Left lung (tissue), 10 donors: ENCODE data around the gene ZNF70. TPM values are rescaled to one million over a fixed set of nuclear protein-coding genes. Genes with fewer than 3 reads are reported as not detected.

ENCODE experiments used
- ATAC-seq: fragments of 200-7000 bp; cut with Tn5 transposase; one replicate; pipeline ENCODE4 v1.9.1; 2020; ENCODE audit warnings: moderate library complexity
- DNase-seq, 4 donors: peaks; one replicate each; pipeline ENCODE4 v3.0.0-alpha.2; 2013 to 2020
- H3K27ac ChIP-seq, 2 donors: fragments of 200-600 bp; sonication (generic) in 1 of 2; one replicate each; pipeline versions ENCODE4 v1.5.0 to v1.8.0; 2020 to 2021
- H3K27me3 ChIP-seq, 2 donors: fragments of 200-600 bp; sonication (generic) in 1 of 2; one replicate each; pipeline versions ENCODE4 v1.5.0 to v1.8.0; 2020 to 2021
- H3K36me3 ChIP-seq, 2 donors: fragments of 200-600 bp; sonication (generic) in 1 of 2; one replicate each; pipeline versions ENCODE4 v1.5.0 to v1.8.0; 2020 to 2021
- H3K4me1 ChIP-seq, 2 donors: fragments of 200-600 bp; one replicate each; pipeline ENCODE4 v1.8.0; 2021
- H3K4me3 ChIP-seq, 2 donors: fragments of 200-600 bp; sonication (generic) in 1 of 2; one replicate each; pipeline versions ENCODE4 v1.5.0 to v1.8.0; 2020 to 2021; ENCODE audit warnings: mild to moderate bottlenecking in 1 of 2
- H3K9me3 ChIP-seq, 2 donors: fragments of 200-600 bp; sonication (generic) in 1 of 2; one replicate each; pipeline versions ENCODE4 v1.5.0 to v1.8.0; 2020 to 2021
- intact Hi-C, 2 donors: fragments of 100-400 bp; cut with DNase I; formaldehyde crosslinking; loops; one replicate each; pipeline versions ENCODE4 v1.11.2 to v1.14.2; 2022
- polyA plus RNA-seq, 6 donors: library from polyadenylated mRNA; unstranded; fragments of 120-200 nt; gene quantifications; one replicate each; pipeline ENCODE4 v1.2.1, GENCODE V29; 2013; ENCODE audit not compliant: insufficient read length in 6 of 6
- total RNA-seq, 2 donors: library from RNA; stranded (reverse); fragmentation: NEBNext Ultra II Directional; extraction: Animal tissue kit (Norgen Biotek cat#: 25700); gene quantifications; one replicate each; pipeline ENCODE4 v1.2.1, GENCODE V29; 2021
- TF ChIP-seq, protein P1 (sequence below), 2 donors: fragments of 200-600 bp; sonication (generic) in 1 of 2; IDR thresholded peaks; one replicate each; pipeline versions ENCODE4 v1.5.0 to v1.8.0; 2021; ENCODE audit warnings: antibody characterized with exemption in 2 of 2
- donor health status: DM: no; HTN: yes; CAD: no.
- donor health status: DM: no; HTN: no; CAD: no.

The ZNF70 gene
- total and polyA plus RNA-seq, 8 donors = 5.9 to 10.7 (median 9.4) TPM

DNA sequence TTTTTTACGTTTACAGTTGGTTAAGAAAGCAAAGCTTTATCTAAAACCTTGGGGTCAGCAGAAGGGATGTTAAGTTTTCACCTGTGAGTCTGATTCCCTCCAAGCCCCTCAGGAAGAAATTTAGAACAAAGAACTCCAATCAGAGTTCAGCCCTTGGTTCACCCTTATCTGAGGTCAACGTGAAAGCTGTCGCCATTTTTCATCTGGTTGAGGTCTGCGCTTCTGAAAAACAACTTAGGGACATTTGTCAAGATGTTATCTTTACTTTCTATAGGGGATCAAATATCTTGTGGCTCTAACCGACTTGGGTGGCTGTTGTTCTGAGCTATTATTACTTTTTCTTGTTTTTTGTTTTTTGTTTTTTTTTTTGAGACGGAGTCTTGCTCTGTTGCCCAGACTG is 30.1 kb downstream of the ZNF70 start:
- intact Hi-C loops = no loop called here
- H3K36me3 ChIP-seq = no peaks in the 10 kb centered on the region
- TF ChIP-seq, protein P1, sequence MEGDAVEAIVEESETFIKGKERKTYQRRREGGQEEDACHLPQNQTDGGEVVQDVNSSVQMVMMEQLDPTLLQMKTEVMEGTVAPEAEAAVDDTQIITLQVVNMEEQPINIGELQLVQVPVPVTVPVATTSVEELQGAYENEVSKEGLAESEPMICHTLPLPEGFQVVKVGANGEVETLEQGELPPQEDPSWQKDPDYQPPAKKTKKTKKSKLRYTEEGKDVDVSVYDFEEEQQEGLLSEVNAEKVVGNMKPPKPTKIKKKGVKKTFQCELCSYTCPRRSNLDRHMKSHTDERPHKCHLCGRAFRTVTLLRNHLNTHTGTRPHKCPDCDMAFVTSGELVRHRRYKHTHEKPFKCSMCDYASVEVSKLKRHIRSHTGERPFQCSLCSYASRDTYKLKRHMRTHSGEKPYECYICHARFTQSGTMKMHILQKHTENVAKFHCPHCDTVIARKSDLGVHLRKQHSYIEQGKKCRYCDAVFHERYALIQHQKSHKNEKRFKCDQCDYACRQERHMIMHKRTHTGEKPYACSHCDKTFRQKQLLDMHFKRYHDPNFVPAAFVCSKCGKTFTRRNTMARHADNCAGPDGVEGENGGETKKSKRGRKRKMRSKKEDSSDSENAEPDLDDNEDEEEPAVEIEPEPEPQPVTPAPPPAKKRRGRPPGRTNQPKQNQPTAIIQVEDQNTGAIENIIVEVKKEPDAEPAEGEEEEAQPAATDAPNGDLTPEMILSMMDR (IDR thresholded peaks at IDR 0.05) = no peak
- H3K27me3 ChIP-seq = no peaks in the 10 kb centered on the region
- no peaks in the 10 kb centered on the region for H3K9me3 ChIP-seq
- no peak overlapping the region for H3K4me3 ChIP-seq
- ATAC-seq (no peak), DNase-seq (no peak)
- H3K4me1 ChIP-seq = peaks cover 6 to 14% of the 10 kb centered on the region in 2 donors
- no peak overlapping the region for H3K27ac ChIP-seq

DNA sequence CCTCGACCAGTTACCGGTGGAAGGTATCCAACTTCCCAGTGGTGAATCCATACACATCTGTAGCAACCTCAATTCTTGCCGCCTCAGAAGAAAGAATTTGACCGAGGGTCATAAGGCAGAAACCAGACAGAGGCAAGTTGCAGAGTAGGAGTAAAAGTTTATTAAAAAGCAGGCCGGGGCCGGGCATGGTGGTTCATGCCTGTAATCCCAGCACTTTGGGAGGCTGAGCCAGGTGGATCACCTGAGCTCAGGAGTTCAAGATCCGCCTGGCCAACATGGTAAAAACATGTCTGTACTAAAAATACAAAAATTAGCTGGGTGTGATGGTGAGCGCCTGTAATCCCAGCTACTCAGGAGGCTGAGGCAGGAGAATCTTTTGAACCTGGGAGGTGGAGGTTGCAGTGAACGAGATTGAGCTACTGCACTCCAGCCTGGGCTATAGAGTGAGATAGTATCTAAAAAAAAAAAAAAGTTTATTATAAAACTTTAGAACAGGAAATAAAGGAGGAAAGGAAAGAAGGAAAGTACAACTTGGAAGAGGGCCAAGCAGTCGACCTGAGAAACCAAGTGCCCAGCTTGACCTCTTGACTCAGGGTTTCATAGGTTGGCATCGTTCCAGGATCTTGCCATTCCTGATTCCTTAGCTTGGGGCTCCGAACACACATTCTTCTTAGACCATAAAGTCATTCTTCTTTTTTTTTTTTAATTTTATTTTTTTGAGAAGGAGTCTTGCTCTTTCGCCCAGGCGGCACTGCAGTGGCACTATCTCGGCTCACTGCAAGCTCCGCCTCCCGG is 32.3 kb downstream of the ZNF70 start:
- no peaks in the 10 kb centered on the region for H3K27me3 ChIP-seq
- no peak overlapping the region for H3K4me3 ChIP-seq
- H3K27ac ChIP-seq = no peak overlapping the region
- H3K4me1 ChIP-seq = peaks cover 6 to 22% of the 10 kb centered on the region in 2 donors
- H3K36me3 ChIP-seq = peaks cover 0 to 17% of the 10 kb centered on the region in 2 donors
- DNase-seq (no peak), ATAC-seq (no peak)
- no peaks in the 10 kb centered on the region for H3K9me3 ChIP-seq
- intact Hi-C loops = no loop called here
- TF ChIP-seq, protein P1 (IDR thresholded peaks at IDR 0.05) = no peak

DNA sequence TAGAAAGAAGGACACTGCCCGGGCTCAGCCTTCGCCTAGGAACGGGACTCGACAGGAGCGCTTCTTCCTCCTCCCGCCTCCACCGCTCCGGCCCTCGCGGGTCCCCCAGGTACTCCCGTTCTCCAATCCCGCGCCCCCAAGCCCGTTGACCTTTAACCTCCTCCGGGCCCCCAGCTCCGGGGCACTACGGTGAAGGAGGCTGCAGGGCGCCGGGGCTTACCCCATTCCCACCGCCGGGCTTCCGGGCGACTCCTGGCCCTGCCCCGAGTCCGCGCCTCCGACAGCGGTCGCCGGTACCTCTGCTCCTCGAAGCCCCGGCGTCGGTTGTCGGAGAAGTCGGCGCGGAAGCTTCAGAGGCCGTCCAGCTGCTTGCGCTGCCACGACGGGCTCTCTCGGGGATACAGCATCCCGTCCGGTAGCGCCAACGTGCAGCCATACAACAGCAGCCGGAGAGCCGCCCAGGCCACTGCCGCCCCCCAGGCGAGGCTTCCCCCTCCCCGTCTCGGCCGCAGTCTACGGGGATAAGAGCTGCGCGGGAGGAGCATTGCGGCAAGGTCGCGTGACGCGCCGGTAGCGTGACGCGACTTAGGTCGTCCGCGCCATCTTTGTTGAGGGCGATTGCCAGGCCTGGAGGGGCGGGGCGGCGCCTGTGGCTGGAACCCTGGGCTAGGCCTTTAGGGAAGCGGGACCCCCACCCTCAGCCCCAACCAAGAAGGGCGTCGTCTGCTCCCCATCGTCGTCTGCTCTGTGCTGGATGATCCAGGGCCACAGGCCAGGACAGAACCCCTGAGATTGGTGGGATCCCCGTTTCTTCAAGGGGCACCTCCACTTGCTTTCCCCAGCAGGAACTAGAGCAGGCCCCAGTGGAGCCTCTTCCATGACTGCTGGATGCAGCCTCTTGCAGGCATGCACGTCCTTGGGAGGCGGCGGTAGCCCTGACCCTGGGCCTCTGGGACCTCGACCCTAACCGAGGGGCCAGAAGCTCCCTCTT is 33.8 kb downstream of the ZNF70 start:
- Histone ChIP-seq H3K27me3 (no peaks in the 10 kb centered on the region), H3K27ac (peak overlapping the region; percentile 59 to 80), H3K4me3 (peak overlapping the region; percentile 89 to 98), H3K36me3 (peaks cover 0 to 32% of the 10 kb centered on the region in 2 donors), H3K4me1 (peaks cover 6 to 22% of the 10 kb centered on the region in 2 donors), H3K9me3 (no peaks in the 10 kb centered on the region)
- TF ChIP-seq, protein P1 (IDR thresholded peaks at IDR 0.05) = no peak
- DNase-seq (peak; percentile 80 to 96 (median 90)), ATAC-seq (peak; percentile 97)
- intact Hi-C loops = no loop called here

DNA sequence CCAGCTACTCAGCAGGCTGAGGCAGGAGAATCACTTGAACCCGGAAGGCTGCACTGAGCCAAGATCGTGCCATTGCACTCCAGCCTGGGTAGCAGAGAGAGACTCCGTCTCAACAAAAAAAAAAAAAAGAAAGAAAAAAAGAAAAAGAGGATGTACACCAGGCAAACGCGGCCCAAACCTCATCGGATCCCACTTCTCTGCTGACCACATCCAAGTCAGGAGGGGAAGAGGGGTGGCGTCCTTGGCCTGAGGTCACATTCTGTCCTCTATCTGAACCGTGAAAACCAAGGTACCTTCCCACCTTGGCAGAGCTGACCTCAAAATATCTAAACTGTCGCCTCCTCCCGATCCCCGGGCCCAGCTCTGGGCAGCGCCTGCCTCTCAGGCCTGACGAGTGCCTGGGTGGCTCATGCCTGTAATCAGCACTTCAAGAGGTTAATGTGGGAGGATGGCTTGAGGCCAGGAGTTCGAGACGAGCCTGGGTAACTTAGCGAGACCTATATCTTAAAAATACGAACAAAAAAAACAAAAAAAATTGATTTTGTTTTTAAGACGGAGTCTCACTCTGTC is 35.0 kb downstream of the ZNF70 start:
- TF ChIP-seq, protein P1 (IDR thresholded peaks at IDR 0.05) = no peak
- H3K4me3 ChIP-seq = peak overlapping the region; percentile 89 to 98

More for the DNA sequence above, 35.0 kb downstream of the ZNF70 start:
- no peak overlapping the region for H3K27ac ChIP-seq
- intact Hi-C loops = no loop called here
- DNase-seq (no peak), ATAC-seq (no peak)
- peaks cover 0 to 44% of the 10 kb centered on the region in 2 donors for H3K36me3 ChIP-seq
- H3K4me1 ChIP-seq = peaks cover 6 to 22% of the 10 kb centered on the region in 2 donors
- H3K27me3 ChIP-seq = no peaks in the 10 kb centered on the region
- H3K9me3 ChIP-seq = no peaks in the 10 kb centered on the region
